Right lobe of liver (tissue), 4 donors: ENCODE results near the gene FAM180B.

ENCODE experiments used
- CTCF ChIP-seq, 4 donors: fragments of 200-600 bp in 3 of 4; fragments of 450-650 bp in 1 of 4; IDR thresholded peaks; one replicate each; pipeline versions ENCODE4 v1.5.1 to v1.8.0; 2016 to 2022; ENCODE audit warnings: antibody characterized with exemption in 4 of 4, mild to moderate bottlenecking in 2 of 4
- POLR2A ChIP-seq: fragments of 450-650 bp; IDR thresholded peaks from one replicate; pipeline ENCODE4 v1.6.1; 2017; ENCODE audit warnings: antibody characterized with exemption, mild to moderate bottlenecking
- donor health status: DM: no; HTN: no; CAD: no.
- donor health status: DM: no; HTN: no; CAD: no.
- donor health status: DM: no; HTN: yes; CAD: no.

- TF ChIP-seq CTCF (IDR thresholded peaks at IDR 0.05): no peak
- no peak for TF ChIP-seq POLR2A
These were observed 47.5 kb upstream of the FAM180B start for GRCh38 chr11:47538741-47539565.
